ENCODE data around the gene ZNF414. TPM values are rescaled to one million over a fixed set of nuclear protein-coding genes. Genes with fewer than 3 reads are reported as not detected.
A peak's percentile ranks its signal among the peaks of the same experiment; 100 is the strongest.

The ZNF414 gene
- polyA plus RNA-seq (3.4 and 13.4 TPM in 2 replicates), polyA minus RNA-seq (6.1 and 6.8 TPM in 2 replicates)

GRCh38 chr19:8513687-8514504 lies at the start of gene ZNF414:
Gene ZNF414 (minus strand): TSS chr19:8514167. CDS start chr19:8514046, 121 bp downstream.
- Histone ChIP-seq H3K9me3 (ENCODE audit: low read length) (no peaks in the 10 kb centered on the region), H3K27ac (ENCODE audit: low read length) (peak within 1 kb of the TSS; percentile 87), H3K9me2 (ENCODE audit: insufficient read depth, low read length) (no peaks in the 10 kb centered on the region), H2AFZ (ENCODE audit: low read depth, low read length) (peak within 1 kb of the TSS; percentile 95), H3K4me3 (ENCODE audit: low read length) (peak within 1 kb of the TSS; percentile 80), H3K36me3 (ENCODE audit: insufficient read depth, low read length) (no peaks in the 10 kb centered on the region), H3K79me2 (replicated peaks; ENCODE audit: insufficient read depth, low read length) (no peaks in the 10 kb centered on the region), H3K9ac (ENCODE audit: low read length) (peak within 1 kb of the TSS; percentile 88), H3K4me2 (ENCODE audit: low read length) (peak within 1 kb of the TSS; percentile 68), H4K20me1 (ENCODE audit: insufficient read depth) (no peaks in the 10 kb centered on the region), H3K27me3 (ENCODE audit: insufficient read depth, low read depth, low read length) (no peaks in the 10 kb centered on the region), H3F3A (ENCODE audit: insufficient read depth, low read length, poor library complexity, severe bottlenecking) (no peaks in the 10 kb centered on the region)
- TF ChIP-seq EP300 (conservative IDR thresholded peaks at IDR 0.05; ENCODE audit: poor library complexity, severe bottlenecking) (peak; percentile 58), POLR2AphosphoS5 (IDR thresholded peaks at IDR 0.05) (peak; percentile 91), REST (IDR thresholded peaks at IDR 0.05; ENCODE audit: borderline replicate concordance) (peak; percentile 77), MXI1 (conservative IDR thresholded peaks at IDR 0.05; ENCODE audit: poor library complexity, severe bottlenecking) (peak; percentile 65), RAD21 (conservative IDR thresholded peaks at IDR 0.05) (no peak), SMC3 (conservative IDR thresholded peaks at IDR 0.05; ENCODE audit: poor library complexity) (no peak), TAF1 (IDR thresholded peaks at IDR 0.05; ENCODE audit: low read depth) (peak; percentile 51), EZH2 (IDR thresholded peaks at IDR 0.05; ENCODE audit: borderline replicate concordance, insufficient read depth, low read length, poor library complexity, severe bottlenecking) (no peak), CTCF (IDR thresholded peaks at IDR 0.05; ENCODE audit: poor library complexity, severe bottlenecking) (no peak)

- no peaks in the 10 kb centered on the region for H4K20me1 ChIP-seq (ENCODE audit: insufficient read depth)
- H3K4me3 ChIP-seq (ENCODE audit: low read length) = no peak overlapping the region
- no peaks in the 10 kb centered on the region for H3K79me2 ChIP-seq (replicated peaks; ENCODE audit: insufficient read depth, low read length)
- H3K27ac ChIP-seq (ENCODE audit: low read length) = no peak overlapping the region
- no peaks in the 10 kb centered on the region for H3K36me3 ChIP-seq (ENCODE audit: insufficient read depth, low read length)
- H3K4me2 ChIP-seq (ENCODE audit: low read length) = no peak overlapping the region
- TF ChIP-seq TAF1 (IDR thresholded peaks at IDR 0.05; ENCODE audit: low read depth) (no peak), SMC3 (conservative IDR thresholded peaks at IDR 0.05; ENCODE audit: poor library complexity) (no peak), EZH2 (IDR thresholded peaks at IDR 0.05; ENCODE audit: borderline replicate concordance, insufficient read depth, low read length, poor library complexity, severe bottlenecking) (no peak)
- no peak overlapping the region for H2AFZ ChIP-seq (ENCODE audit: low read depth, low read length)
- H3F3A ChIP-seq (ENCODE audit: insufficient read depth, low read length, poor library complexity, severe bottlenecking) = no peaks in the 10 kb centered on the region
- H3K9me2 ChIP-seq (ENCODE audit: insufficient read depth, low read length) = no peaks in the 10 kb centered on the region
- H3K9me3 ChIP-seq (ENCODE audit: low read length) = no peaks in the 10 kb centered on the region
- no peak overlapping the region for H3K9ac ChIP-seq (ENCODE audit: low read length)
- no peaks in the 10 kb centered on the region for H3K27me3 ChIP-seq (ENCODE audit: insufficient read depth, low read depth, low read length)
Observed at GRCh38 chr19:8561075-8561764, 47.3 kb upstream of the ZNF414 start.
